ENCODE results near the gene TTC9B. TPM values are rescaled to one million over a fixed set of nuclear protein-coding genes. Genes with fewer than 3 reads are reported as not detected.
A peak's percentile ranks its signal among the peaks of the same experiment; 100 is the strongest.

Gene TTC9B
- total and polyA plus RNA-seq, 2 of the 13 experiments (the other 11 are each of a cell fraction or from before 2014, with no cell fraction given), result not detected

- ATAC-seq (peak; percentile 58), DNase-seq (ENCODE audit: low spot score) (peak; percentile 45), FAIRE-seq (peak; percentile 43)
- Histone ChIP-seq H3K4me2 (ENCODE audit: low read depth, low read length) (peak overlapping the region; percentile 91), H3K79me2 (ENCODE audit: insufficient read depth, low read length) (no peaks in the 10 kb centered on the region), H3K9ac (ENCODE audit: insufficient read depth, low read depth, low read length) (peak overlapping the region; percentile 71; the same call in 1 of the 2 replicates), H3K4me3 (replicated peaks in 1 of 3; ENCODE audit: insufficient read depth in 1 of 3, low read depth in 2 of 3, low read length in 3 of 3) (peak overlapping the region in 2 of 3 experiments; percentile 55 to 69; a peak in 3 of 6 replicates), H4K20me1 (ENCODE audit: insufficient read depth, low read length) (no peaks in the 10 kb centered on the region), H3K27me3 (ENCODE audit: control insufficient read depth in 1 of 2, insufficient read depth in 2 of 2, low read length in 2 of 2) (no peaks in the 10 kb centered on the region), H2AFZ (ENCODE audit: low read length) (no peak overlapping the region), H3K36me3 (replicated peaks in 1 of 2; ENCODE audit: control insufficient read depth in 1 of 2, insufficient read depth in 2 of 2, low read length in 2 of 2) (peaks cover 21% of the 10 kb centered on the region in 2 experiments; a peak in 4 of 5 replicates), H3K9me3 (ENCODE audit: low read length) (no peaks in the 10 kb centered on the region), H3K27ac (ENCODE audit: extremely low read length, insufficient read depth, low read length) (peak overlapping the region; percentile 83), H3K4me1 (ENCODE audit: insufficient read depth, low read length) (peaks cover 56% of the 10 kb centered on the region)
- ChIA-PET POLR2A (interaction anchor here (0.9 to 2.7 kb wide), 5 partner anchors 10 to 201 kb away, joined by 3 to 25 read pairs (median 5); no protein-coding TSS in a partner anchor), CTCF (ENCODE audit: low intra/inter-chr PET ratio, low total read pairs) (no interaction called here)
- in situ Hi-C loops (cut with HindIII; ENCODE audit: extremely low pct_ligation_motif_present, low pct_unique_long_range_greater_than_20kb), result no loop called here
- intact Hi-C loops (cut with micrococcal nuclease; ENCODE audit: unreplicated experiment), result no loop called here
- BruUV-seq (replicated peaks), result no TSS peak
- 76% methylated on average over 5 of the region's 12 CpGs for whole genome bisulfite sequencing (ENCODE audit: low lambda C conversion rate)
- TF ChIP-seq ETV5 (CRISPR knock-in tag; IDR thresholded peaks at IDR 0.05; ENCODE audit: borderline replicate concordance) (peak; percentile 64), SAP130 (CRISPR knock-in tag; IDR thresholded peaks at IDR 0.05; ENCODE audit: low read depth) (peak; percentile 43; the same call in 1 of the 2 replicates), MEIS2 (CRISPR knock-in tag; IDR thresholded peaks at IDR 0.05) (no peak), ZNF687 (CRISPR knock-in tag; IDR thresholded peaks at IDR 0.05) (peak; percentile 39; the same call in 1 of the 2 replicates), ZIK1 (CRISPR knock-in tag; IDR thresholded peaks at IDR 0.05; ENCODE audit: borderline replicate concordance, low read depth) (0 out of 2 replicates have a peak, but pooled peaks have one; percentile 10), FOXP1 (IDR thresholded peaks at IDR 0.05) (no peak), FOXP1 (CRISPR knock-in tag; IDR thresholded peaks at IDR 0.05) (0 out of 2 replicates have a peak, but pooled peaks have one; percentile 20), ZNF83 (CRISPR knock-in tag; IDR thresholded peaks at IDR 0.05; ENCODE audit: borderline replicate concordance) (no peak), FOXM1 (CRISPR knock-in tag; IDR thresholded peaks at IDR 0.05) (no peak), NFYB (CRISPR knock-in tag; IDR thresholded peaks at IDR 0.05) (no peak), THAP11 (CRISPR knock-in tag; IDR thresholded peaks at IDR 0.05) (0 out of 2 replicates have a peak, but pooled peaks have one; percentile 28), ZBTB38 (CRISPR knock-in tag; IDR thresholded peaks at IDR 0.05) (peak; percentile 86; the same call in 1 of the 2 replicates), SP5 (CRISPR knock-in tag; IDR thresholded peaks at IDR 0.05; ENCODE audit: borderline replicate concordance, low read depth) (peak; percentile 97), HOXA3 (CRISPR knock-in tag; IDR thresholded peaks at IDR 0.05) (peak; percentile 51; the same call in 1 of the 2 replicates), GATA4 (IDR thresholded peaks at IDR 0.05; ENCODE audit: borderline replicate concordance, low read depth) (no peak), MYC (CRISPR knock-in tag; IDR thresholded peaks at IDR 0.05; ENCODE audit: borderline replicate concordance) (peak; percentile 73; the same call in 1 of the 2 replicates), ZMYM3 (CRISPR knock-in tag; IDR thresholded peaks at IDR 0.05) (0 out of 2 replicates have a peak, but pooled peaks have one; percentile 9), SCMH1 (CRISPR knock-in tag; IDR thresholded peaks at IDR 0.05; ENCODE audit: borderline replicate concordance) (no peak), PHB2 (IDR thresholded peaks at IDR 0.05; ENCODE audit: partially characterized antibody) (no peak), LCORL (IDR thresholded peaks at IDR 0.05) (no peak), LCORL (CRISPR knock-in tag; IDR thresholded peaks at IDR 0.05) (0 out of 2 replicates have a peak, but pooled peaks have one; percentile 18), RARG (CRISPR knock-in tag; IDR thresholded peaks at IDR 0.05; ENCODE audit: low read depth) (no peak), KLF6 (CRISPR knock-in tag; IDR thresholded peaks at IDR 0.05) (no peak), HNF4G (IDR thresholded peaks at IDR 0.05; ENCODE audit: borderline replicate concordance, low read depth, low read length) (peak; percentile 43; the same call in 1 of the 2 replicates), HNF4G (CRISPR knock-in tag; IDR thresholded peaks at IDR 0.05; ENCODE audit: borderline replicate concordance, low read depth) (no peak)
These were observed 14.3 kb upstream of the TTC9B start for GRCh38 chr19:40232479-40232878.
